ENCODE measurements around the gene NPLOC4. TPM values are rescaled to one million over a fixed set of nuclear protein-coding genes. Genes with fewer than 3 reads are reported as not detected.

The NPLOC4 gene
- total and polyA plus RNA-seq, 2 of the 13 experiments (the other 11 are each of a cell fraction or from before 2014, with no cell fraction given): 57.0 to 97.0 TPM

DNA sequence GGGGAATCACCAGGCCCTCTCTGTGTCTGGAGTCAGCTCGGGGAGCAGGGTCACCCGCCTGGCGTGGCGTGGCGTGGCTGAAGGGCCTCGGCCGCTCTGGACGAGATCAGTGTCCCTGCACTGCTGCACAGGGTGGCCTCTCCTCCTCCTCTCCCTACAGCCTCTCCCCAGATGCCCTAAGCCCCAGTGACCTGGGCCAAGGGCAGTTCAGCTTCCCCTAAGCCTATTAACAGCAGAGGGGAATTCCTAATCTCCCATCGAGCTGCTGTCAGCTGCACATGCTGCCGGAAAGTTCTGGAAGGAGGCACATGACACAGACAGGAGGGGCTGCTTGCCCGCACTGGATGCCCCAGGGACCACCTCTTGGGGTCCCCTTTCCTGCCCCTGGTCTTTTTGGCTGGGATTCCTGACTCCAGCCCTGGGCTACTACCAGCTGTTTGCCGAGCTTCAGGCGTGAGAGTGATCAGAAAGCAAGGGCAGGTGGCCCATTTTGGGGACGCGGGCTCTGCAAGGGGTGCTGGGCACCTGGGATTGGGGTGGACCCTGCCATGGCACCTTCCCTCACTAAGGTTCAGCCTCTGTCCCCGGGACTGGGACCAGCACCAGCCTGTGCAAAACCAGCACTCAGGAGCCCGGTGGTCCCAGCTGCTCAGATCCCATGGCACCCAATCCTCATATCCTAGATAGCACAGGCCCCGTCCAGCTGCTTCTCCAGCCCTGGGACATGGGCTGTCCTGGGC, 18.6 kb upstream of the NPLOC4 start (continued):
- no peak for TF ChIP-seq DR1 (CRISPR knock-in tag; IDR thresholded peaks at IDR 0.05)
- 0 out of 2 replicates have a peak, but pooled peaks have one; percentile 61 for TF ChIP-seq ZNF430 (CRISPR knock-in tag; IDR thresholded peaks at IDR 0.05)
- TF ChIP-seq ZMYM3 (CRISPR knock-in tag; IDR thresholded peaks at IDR 0.05): peak; percentile 44; the same call in 1 of the 2 replicates
- no peak for TF ChIP-seq FOXO1 (CRISPR knock-in tag; IDR thresholded peaks at IDR 0.05)
- no peak for TF ChIP-seq ZNF724P (CRISPR knock-in tag; IDR thresholded peaks at IDR 0.05; ENCODE audit: borderline replicate concordance)
- no peak for TF ChIP-seq SMARCE1 (IDR thresholded peaks at IDR 0.05; ENCODE audit: borderline replicate concordance)
- TF ChIP-seq ZNF556 (CRISPR knock-in tag; IDR thresholded peaks at IDR 0.05; ENCODE audit: borderline replicate concordance): no peak
- TF ChIP-seq ZNF468 (CRISPR knock-in tag; IDR thresholded peaks at IDR 0.05): no peak
- TF ChIP-seq ZSCAN22 (CRISPR knock-in tag; IDR thresholded peaks at IDR 0.05): no peak
- TF ChIP-seq ZNF496 (CRISPR knock-in tag; IDR thresholded peaks at IDR 0.05; ENCODE audit: insufficient replicate concordance): no peak
- no peak for TF ChIP-seq NFE2 (CRISPR knock-in tag; IDR thresholded peaks at IDR 0.05)
- no peak for TF ChIP-seq PRDM10 (CRISPR knock-in tag; IDR thresholded peaks at IDR 0.05; ENCODE audit: low read depth)
- TF ChIP-seq STAT6 (CRISPR knock-in tag; IDR thresholded peaks at IDR 0.05; ENCODE audit: borderline replicate concordance): no peak
- no peak for TF ChIP-seq ZNF329 (CRISPR knock-in tag; IDR thresholded peaks at IDR 0.05; ENCODE audit: low read depth)
- TF ChIP-seq HNRNPK (IDR thresholded peaks at IDR 0.05; ENCODE audit: low read depth, low read length, poor library complexity, severe bottlenecking): no peak
- TF ChIP-seq NFKB2 (CRISPR knock-in tag; IDR thresholded peaks at IDR 0.05; ENCODE audit: borderline replicate concordance): peak; percentile 43; the same call in 1 of the 2 replicates
- peak; percentile 26; the same call in 1 of the 2 replicates for TF ChIP-seq ZFY (CRISPR knock-in tag; IDR thresholded peaks at IDR 0.05)
- no peak for TF ChIP-seq PRDM15 (CRISPR knock-in tag; IDR thresholded peaks at IDR 0.05)
- TF ChIP-seq DPF2 (CRISPR knock-in tag; IDR thresholded peaks at IDR 0.05; ENCODE audit: borderline replicate concordance, low read depth): no peak
- TF ChIP-seq SNRNP70 (IDR thresholded peaks at IDR 0.05; ENCODE audit: low read depth, low read length): no peak

All from HepG2 (cell line).